ENCODE data around the gene PPFIBP1. TPM values are rescaled to one million over a fixed set of nuclear protein-coding genes. Genes with fewer than 3 reads are reported as not detected.
A peak's percentile ranks its signal among the peaks of the same experiment; 100 is the strongest.
"Not testable (repeated sequence)": the region's sequence is repeated elsewhere in the genome, so short reads cannot be mapped to it uniquely, and the experiment has no call there.

The PPFIBP1 gene
- polyA plus RNA-seq, 6 donors from 2014 or later, result 8.2 to 19.0 (median 14.4) TPM

- DNase-seq (no peak), ATAC-seq (ENCODE audit: low read depth in 2 of 2) (no peak)
- Mint-ChIP-seq H3K9me3 (peaks cover 0 to 1% (median 0%) of the 10 kb centered on the region in 7 donors), H3K4me1 (peaks cover 8 to 27% (median 24%) of the 10 kb centered on the region in 3 donors), H3K36me3 (no peaks in the 10 kb centered on the region), H3K27me3 (no peaks in the 10 kb centered on the region), H3K4me3 (no peak overlapping the region), H3K27ac (peak overlapping the region in 2 of 6 donors; percentile 24 to 25)
Observed at GRCh38 chr12:27623645-27624044, 99.6 kb downstream of the PPFIBP1 start.

GRCh38 chr12:27624586-27624985, 100.6 kb downstream of the PPFIBP1 start:
- peak overlapping the region in 3 of 6 donors; percentile 3 to 75 (median 63) for H3K27ac Mint-ChIP-seq
- H3K4me1 Mint-ChIP-seq, result peaks cover 8 to 26% (median 24%) of the 10 kb centered on the region in 3 donors
- H3K9me3 Mint-ChIP-seq, result peaks cover 0 to 1% (median 0%) of the 10 kb centered on the region in 7 donors
- H3K4me3 Mint-ChIP-seq, result no peak overlapping the region
- DNase-seq (no peak), ATAC-seq (ENCODE audit: low read depth in 2 of 2) (no peak)
- no peaks in the 10 kb centered on the region for H3K27me3 Mint-ChIP-seq
- no peaks in the 10 kb centered on the region for H3K36me3 Mint-ChIP-seq

GRCh38 chr12:27627123-27627852, 103.3 kb downstream of the PPFIBP1 start:
- Mint-ChIP-seq H3K27me3 (no peaks in the 10 kb centered on the region), H3K4me3 (peak overlapping the region in 1 of 8 donors; percentile 29)
- ATAC-seq (ENCODE audit: low read depth in 2 of 2), result no peak

GRCh38 chr12:27627853-27628469, 104.0 kb downstream of the PPFIBP1 start:
- not testable (repeated sequence) for H3K9me3 Mint-ChIP-seq; H3K36me3 Mint-ChIP-seq; ATAC-seq (ENCODE audit: low read depth in 2 of 2); DNase-seq; H3K4me3 Mint-ChIP-seq; H3K27me3 Mint-ChIP-seq
- Mint-ChIP-seq H3K4me1 (peaks cover 6 to 21% (median 18%) of the 10 kb centered on the region in 3 donors), H3K27ac (peak overlapping the region in 1 of 6 donors; percentile 12)

More at GRCh38 chr12:27627123-27627852, 103.3 kb downstream of the PPFIBP1 start:
- Mint-ChIP-seq H3K4me1 (peaks cover 8 to 24% (median 21%) of the 10 kb centered on the region in 3 donors), H3K9me3 (peaks cover 0 to 1% (median 0%) of the 10 kb centered on the region in 7 donors), H3K27ac (no peak overlapping the region), H3K36me3 (no peaks in the 10 kb centered on the region)
- no peak for DNase-seq

- H3K27ac Mint-ChIP-seq; H3K36me3 Mint-ChIP-seq; DNase-seq; H3K9me3 Mint-ChIP-seq; H3K4me3 Mint-ChIP-seq; ATAC-seq (ENCODE audit: low read depth in 2 of 2); H3K27me3 Mint-ChIP-seq: not testable (repeated sequence)
- H3K4me1 Mint-ChIP-seq, result peaks cover 4 to 11% (median 7%) of the 10 kb centered on the region in 3 donors
Observed at GRCh38 chr12:27630219-27630618, 106.2 kb downstream of the PPFIBP1 start.

- DNase-seq, result no peak
- Mint-ChIP-seq H3K9me3 (no peaks in the 10 kb centered on the region), H3K4me3 (no peak overlapping the region), H3K27ac (no peak overlapping the region), H3K36me3 (peaks cover 0 to 4% of the 10 kb centered on the region in 2 donors), H3K27me3 (no peaks in the 10 kb centered on the region), H3K4me1 (peaks cover 0 to 5% (median under 1%) of the 10 kb centered on the region in 3 donors)
- ATAC-seq (ENCODE audit: low read depth in 2 of 2), result no peak
Observed at GRCh38 chr12:27631365-27631764, 107.4 kb downstream of the PPFIBP1 start.

GRCh38 chr12:27631813-27632491, 107.9 kb downstream of the PPFIBP1 start:
- no peak for DNase-seq
- peak overlapping the region in 3 of 6 donors; percentile 10 to 36 (median 22) for H3K27ac Mint-ChIP-seq
- H3K27me3 Mint-ChIP-seq, result no peaks in the 10 kb centered on the region
- no peaks in the 10 kb centered on the region for H3K4me1 Mint-ChIP-seq
- H3K36me3 Mint-ChIP-seq, result peaks cover 0 to 4% of the 10 kb centered on the region in 2 donors
- ATAC-seq (ENCODE audit: low read depth in 2 of 2), result no peak
- H3K4me3 Mint-ChIP-seq, result no peak overlapping the region
- no peaks in the 10 kb centered on the region for H3K9me3 Mint-ChIP-seq

- no peaks in the 10 kb centered on the region for H3K27me3 Mint-ChIP-seq
- no peak overlapping the region for H3K4me3 Mint-ChIP-seq
- no peak for ATAC-seq (ENCODE audit: low read depth in 2 of 2)
- H3K36me3 Mint-ChIP-seq, result peaks cover 0 to 4% of the 10 kb centered on the region in 2 donors
- no peaks in the 10 kb centered on the region for H3K9me3 Mint-ChIP-seq
- H3K4me1 Mint-ChIP-seq, result no peaks in the 10 kb centered on the region
- DNase-seq, result no peak
- H3K27ac Mint-ChIP-seq, result no peak overlapping the region
Observed at GRCh38 chr12:27635349-27635972, 111.5 kb downstream of the PPFIBP1 start.

GRCh38 chr12:27636569-27636968, 112.6 kb downstream of the PPFIBP1 start:
- H3K27ac Mint-ChIP-seq, result peak overlapping the region in 1 of 6 donors; percentile 50
- H3K36me3 Mint-ChIP-seq; H3K4me3 Mint-ChIP-seq; H3K4me1 Mint-ChIP-seq; H3K27me3 Mint-ChIP-seq; H3K9me3 Mint-ChIP-seq; ATAC-seq (ENCODE audit: low read depth in 2 of 2); DNase-seq: not testable (repeated sequence)

- Mint-ChIP-seq H3K9me3 (no peaks in the 10 kb centered on the region), H3K27me3 (no peaks in the 10 kb centered on the region), H3K36me3 (peaks cover 0 to 4% of the 10 kb centered on the region in 2 donors), H3K4me1 (peaks cover 0 to 3% (median 0%) of the 10 kb centered on the region in 3 donors), H3K4me3 (no peak overlapping the region), H3K27ac (no peak overlapping the region)
- DNase-seq (no peak), ATAC-seq (ENCODE audit: low read depth in 2 of 2) (no peak)
Observed at GRCh38 chr12:27637524-27637923, 113.5 kb downstream of the PPFIBP1 start.

- no peak overlapping the region for H3K27ac Mint-ChIP-seq
- H3K4me1 Mint-ChIP-seq, result peaks cover 0 to 3% (median 0%) of the 10 kb centered on the region in 3 donors
- peaks cover 0 to 4% of the 10 kb centered on the region in 2 donors for H3K36me3 Mint-ChIP-seq
- DNase-seq (no peak), ATAC-seq (ENCODE audit: low read depth in 2 of 2) (no peak)
- no peaks in the 10 kb centered on the region for H3K27me3 Mint-ChIP-seq
- H3K9me3 Mint-ChIP-seq, result no peaks in the 10 kb centered on the region
- no peak overlapping the region for H3K4me3 Mint-ChIP-seq
Observed at GRCh38 chr12:27639265-27639664, 115.3 kb downstream of the PPFIBP1 start.

- H3K27ac Mint-ChIP-seq; H3K4me1 Mint-ChIP-seq; DNase-seq; H3K27me3 Mint-ChIP-seq; ATAC-seq (ENCODE audit: low read depth in 2 of 2); H3K9me3 Mint-ChIP-seq; H3K36me3 Mint-ChIP-seq; H3K4me3 Mint-ChIP-seq: not testable (repeated sequence)
Observed at GRCh38 chr12:27640566-27641200, 116.7 kb downstream of the PPFIBP1 start.

- not testable (repeated sequence) for H3K36me3 Mint-ChIP-seq; H3K4me3 Mint-ChIP-seq; H3K9me3 Mint-ChIP-seq; DNase-seq; ATAC-seq (ENCODE audit: low read depth in 2 of 2); H3K27ac Mint-ChIP-seq; H3K27me3 Mint-ChIP-seq; H3K4me1 Mint-ChIP-seq
Observed at GRCh38 chr12:27642361-27642760, 118.4 kb downstream of the PPFIBP1 start.

All from naive B cell (primary cell).